ENCODE results near the gene SORCS1. TPM values are rescaled to one million over a fixed set of nuclear protein-coding genes. Genes with fewer than 3 reads are reported as not detected.

The SORCS1 gene
- total and polyA plus RNA-seq, 12 donors: 0.18 to 11.1 (median 1.1) TPM

DNA sequence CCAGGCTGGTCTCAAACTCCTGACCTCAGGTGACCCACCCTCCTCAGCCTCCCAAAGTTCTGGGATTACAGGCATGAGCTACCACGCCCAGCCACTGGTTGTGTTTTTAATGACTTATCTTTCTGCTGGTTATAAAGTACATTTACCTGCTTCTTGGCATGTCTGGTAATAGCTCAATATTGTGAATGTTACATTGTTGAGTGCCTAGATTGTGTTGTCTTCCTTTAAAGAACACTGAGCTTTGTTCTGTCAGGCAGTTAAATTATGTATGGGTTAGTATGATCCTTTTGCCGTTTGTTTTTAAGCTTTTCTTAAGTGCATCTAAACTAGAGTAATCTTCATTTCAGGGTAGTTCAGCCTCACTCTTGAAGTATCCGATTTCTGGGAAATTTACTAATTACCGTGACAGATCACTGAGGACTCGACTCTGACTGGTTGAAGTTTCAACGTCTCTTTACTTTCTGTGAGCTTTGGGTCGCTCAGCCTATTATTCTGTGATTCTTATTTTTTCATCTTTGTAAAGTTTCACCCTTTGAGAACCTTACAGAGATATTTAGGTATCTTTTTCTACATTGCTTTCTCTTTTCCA lies 617.4 kb downstream of the SORCS1 start:
- TF ChIP-seq, protein P1, sequence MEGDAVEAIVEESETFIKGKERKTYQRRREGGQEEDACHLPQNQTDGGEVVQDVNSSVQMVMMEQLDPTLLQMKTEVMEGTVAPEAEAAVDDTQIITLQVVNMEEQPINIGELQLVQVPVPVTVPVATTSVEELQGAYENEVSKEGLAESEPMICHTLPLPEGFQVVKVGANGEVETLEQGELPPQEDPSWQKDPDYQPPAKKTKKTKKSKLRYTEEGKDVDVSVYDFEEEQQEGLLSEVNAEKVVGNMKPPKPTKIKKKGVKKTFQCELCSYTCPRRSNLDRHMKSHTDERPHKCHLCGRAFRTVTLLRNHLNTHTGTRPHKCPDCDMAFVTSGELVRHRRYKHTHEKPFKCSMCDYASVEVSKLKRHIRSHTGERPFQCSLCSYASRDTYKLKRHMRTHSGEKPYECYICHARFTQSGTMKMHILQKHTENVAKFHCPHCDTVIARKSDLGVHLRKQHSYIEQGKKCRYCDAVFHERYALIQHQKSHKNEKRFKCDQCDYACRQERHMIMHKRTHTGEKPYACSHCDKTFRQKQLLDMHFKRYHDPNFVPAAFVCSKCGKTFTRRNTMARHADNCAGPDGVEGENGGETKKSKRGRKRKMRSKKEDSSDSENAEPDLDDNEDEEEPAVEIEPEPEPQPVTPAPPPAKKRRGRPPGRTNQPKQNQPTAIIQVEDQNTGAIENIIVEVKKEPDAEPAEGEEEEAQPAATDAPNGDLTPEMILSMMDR (IDR thresholded peaks at IDR 0.05): no peak
- TF ChIP-seq POLR2A (IDR thresholded peaks at IDR 0.05): no peak
- Histone ChIP-seq H3K9me3 (replicated peaks in 1 of 3) (no peaks in the 10 kb centered on the region), H3K4me1 (replicated peaks in 1 of 2) (no peaks in the 10 kb centered on the region), H3K36me3 (replicated peaks in 1 of 2) (no peaks in the 10 kb centered on the region), H3K4me3 (no peak overlapping the region), H3K27me3 (no peaks in the 10 kb centered on the region), H3K27ac (no peak overlapping the region)
- no peak for DNase-seq
- 80 to 89% (median 83%) methylated on average over 7 of the region's 7 CpGs for WGBS, 4 donors
- intact Hi-C loops (cut with DNase I): no loop called here

DNA sequence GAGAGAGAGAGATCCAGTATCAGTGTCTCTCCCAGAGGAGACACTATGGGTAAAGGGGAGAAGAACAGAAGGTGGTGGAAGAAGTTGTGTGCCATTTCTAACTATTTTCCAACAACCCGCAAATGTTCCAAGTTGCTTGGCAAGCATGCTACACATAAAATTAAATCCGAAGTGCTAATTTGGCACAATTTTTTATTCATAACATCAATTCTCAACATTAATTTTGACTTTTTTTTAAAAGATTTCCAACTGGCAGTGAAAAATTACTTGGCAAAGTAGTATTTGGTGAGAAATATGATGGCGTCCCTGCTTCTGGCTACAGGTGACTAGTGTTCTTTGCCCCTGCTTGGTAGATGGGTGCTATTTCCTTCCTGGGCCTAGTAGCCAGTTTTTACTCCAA lies 622.0 kb downstream of the SORCS1 start:
- H3K36me3 ChIP-seq (replicated peaks in 1 of 2): no peaks in the 10 kb centered on the region
- TF ChIP-seq, protein P1 (IDR thresholded peaks at IDR 0.05): no peak
- TF ChIP-seq POLR2A (IDR thresholded peaks at IDR 0.05): no peak
- no peaks in the 10 kb centered on the region for H3K9me3 ChIP-seq (replicated peaks in 1 of 3)
- H3K27me3 ChIP-seq: no peaks in the 10 kb centered on the region
- intact Hi-C loops (cut with DNase I): no loop called here
- H3K4me1 ChIP-seq (replicated peaks in 1 of 2): no peaks in the 10 kb centered on the region
- WGBS, 4 donors: 80 to 85% (median 81%) methylated on average over 3 of the region's 3 CpGs
- no peak overlapping the region for H3K27ac ChIP-seq
- DNase-seq: no peak
- H3K4me3 ChIP-seq: no peak overlapping the region

DNA sequence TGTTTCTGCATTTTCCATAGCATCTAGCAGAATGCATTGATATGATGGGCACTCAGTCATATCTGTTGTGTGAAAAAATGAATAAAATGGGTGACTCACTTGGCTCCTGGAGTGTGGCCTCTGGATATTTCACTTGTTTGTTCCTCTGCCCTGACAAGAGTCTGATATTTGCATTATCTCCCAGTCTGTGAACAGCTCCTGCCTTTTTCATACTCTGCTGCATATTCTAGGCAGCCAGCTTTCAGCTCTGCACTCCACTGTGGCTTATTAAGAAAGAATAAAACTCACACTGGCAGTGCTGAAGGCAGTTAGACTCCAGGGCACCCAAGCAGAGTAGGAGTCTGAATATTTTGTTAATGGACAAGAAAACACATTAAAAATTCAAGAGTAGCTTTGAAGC lies 623.9 kb downstream of the SORCS1 start:
- Histone ChIP-seq H3K9me3 (replicated peaks in 1 of 3) (no peaks in the 10 kb centered on the region), H3K36me3 (replicated peaks in 1 of 2) (no peaks in the 10 kb centered on the region), H3K4me1 (replicated peaks in 1 of 2) (no peaks in the 10 kb centered on the region), H3K27me3 (no peaks in the 10 kb centered on the region), H3K27ac (no peak overlapping the region), H3K4me3 (no peak overlapping the region)
- no peak for TF ChIP-seq POLR2A (IDR thresholded peaks at IDR 0.05)
- TF ChIP-seq, protein P1 (IDR thresholded peaks at IDR 0.05): no peak
- intact Hi-C loops (cut with DNase I): no loop called here
- DNase-seq: no peak

DNA sequence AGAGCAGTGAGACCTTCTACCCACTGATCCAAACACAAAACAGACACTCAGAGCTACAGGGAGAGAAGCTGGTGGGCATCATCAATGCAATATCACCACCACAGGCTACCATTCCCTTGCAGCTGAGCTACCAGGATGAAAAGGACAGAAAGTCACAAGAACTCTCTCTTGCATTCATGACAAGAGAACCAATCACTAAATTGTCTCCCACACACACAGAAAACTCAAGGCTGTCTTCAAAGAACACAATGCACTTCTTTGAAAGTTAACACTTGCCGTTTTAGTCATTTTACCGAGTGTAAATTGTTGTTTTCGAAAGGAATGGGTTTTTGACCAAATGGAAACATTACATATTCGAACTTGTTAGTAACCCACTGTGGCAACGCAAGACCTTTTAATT lies 626.6 kb downstream of the SORCS1 start:
- Histone ChIP-seq H3K4me1 (replicated peaks in 1 of 2) (no peaks in the 10 kb centered on the region), H3K27ac (no peak overlapping the region), H3K27me3 (no peaks in the 10 kb centered on the region), H3K36me3 (replicated peaks in 1 of 2) (no peaks in the 10 kb centered on the region), H3K4me3 (no peak overlapping the region), H3K9me3 (replicated peaks in 1 of 3) (no peaks in the 10 kb centered on the region)
- intact Hi-C loops (cut with DNase I): no loop called here
- TF ChIP-seq POLR2A (IDR thresholded peaks at IDR 0.05): no peak
- TF ChIP-seq, protein P1 (IDR thresholded peaks at IDR 0.05): no peak
- WGBS, 4 donors: 72 to 76% (median 74%) methylated on average over 5 of the region's 5 CpGs
- no peak for DNase-seq
